Activated CD8-positive, alpha-beta T cell treated with anti-CD3 and anti-CD28 coated beads for 36 hours (primary cell): ENCODE measurements around the gene KIF17. TPM values are rescaled to one million over a fixed set of nuclear protein-coding genes. Genes with fewer than 3 reads are reported as not detected.

Source experiments
- ATAC-seq: fragments of 200-7000 bp; cut with Tn5 transposase; one replicate; pipeline ENCODE4 v1.10.0; 2021; ENCODE audit warnings: mild to moderate bottlenecking, moderate library complexity
- CTCF ChIA-PET: fragments of 350-600 bp; sonication (Branson Sonifier 250); formaldehyde crosslinking; loops from one replicate; lab custom pipeline; 2021; ENCODE audit warnings: antibody characterized with exemption; lab: Charles Lee
- POLR2A ChIA-PET: fragments of 350-600 bp; sonication (Branson Sonifier 250); formaldehyde crosslinking; loops from one replicate; lab custom pipeline; 2021; ENCODE audit warnings: antibody characterized with exemption; lab: Charles Lee
- DNase-seq: peaks from one replicate; pipeline ENCODE4 v3.0.0-alpha.2; 2020
- H3K27ac Mint-ChIP-seq: one replicate; pipeline ENCODE4 v1.8.0; 2021; ENCODE audit warnings: mild to moderate bottlenecking, mixed read lengths
- H3K27me3 Mint-ChIP-seq: one replicate; pipeline ENCODE4 v1.8.0; 2021; ENCODE audit warnings: mixed read lengths
- H3K36me3 Mint-ChIP-seq: one replicate; pipeline ENCODE4 v1.8.0; 2021; ENCODE audit warnings: low read depth, mixed read lengths
- H3K4me1 Mint-ChIP-seq: one replicate; pipeline ENCODE4 v1.8.0; 2021; ENCODE audit warnings: low read depth, mixed read lengths
- H3K4me3 Mint-ChIP-seq: one replicate; pipeline ENCODE4 v1.8.0; 2021; ENCODE audit warnings: mild to moderate bottlenecking, moderate library complexity, mixed read lengths
- H3K9me3 Mint-ChIP-seq: one replicate; pipeline ENCODE4 v1.8.0; 2021; ENCODE audit warnings: mixed read lengths
- CTCF ChIP-seq: fragments of 200-600 bp; IDR thresholded peaks from one replicate; pipeline ENCODE4 v1.8.0; 2022; ENCODE audit warnings: antibody characterized with exemption, mild to moderate bottlenecking
- intact Hi-C: fragments of 100-400 bp; cut with micrococcal nuclease; formaldehyde crosslinking; loops from one replicate; pipeline ENCODE4 v1.10.0; 2022
- total RNA-seq, 2 experiments: library from RNA; stranded (reverse); gene quantifications; one replicate each; pipeline ENCODE4 v1.2.3, GENCODE V29; 2021

KIF17 gene
- total RNA-seq, 2 experiments from 2014 or later = not detected

- no peak for ATAC-seq
- Mint-ChIP-seq H3K4me1 (peaks cover 4% of the 10 kb centered on the region), H3K36me3 (no peaks in the 10 kb centered on the region), H3K4me3 (no peak overlapping the region), H3K9me3 (no peaks in the 10 kb centered on the region), H3K27me3 (peaks cover 4% of the 10 kb centered on the region), H3K27ac (no peak overlapping the region)
- no peak for DNase-seq
- ChIA-PET POLR2A (no interaction called here), CTCF (no interaction called here)
- no peak for TF ChIP-seq CTCF
- intact Hi-C loops = no loop called here
Measured at GRCh38 chr1:20670936-20671335, 46.9 kb downstream of the KIF17 start.

- Mint-ChIP-seq H3K4me1 (peaks cover 7% of the 10 kb centered on the region), H3K36me3 (no peaks in the 10 kb centered on the region), H3K4me3 (no peak overlapping the region), H3K9me3 (no peaks in the 10 kb centered on the region), H3K27ac (no peak overlapping the region), H3K27me3 (no peaks in the 10 kb centered on the region)
- ATAC-seq (no peak), DNase-seq (no peak)
- TF ChIP-seq CTCF = no peak
- CTCF ChIA-PET = interaction anchor here (1.6 kb wide), 1 partner anchor 28 kb away, joined by 7 read pairs; no protein-coding TSS in a partner anchor
- POLR2A ChIA-PET = interaction anchor here (1.0 kb wide), 1 partner anchor 12 kb away, joined by 4 read pairs; no protein-coding TSS in a partner anchor
- intact Hi-C loops = no loop called here
Measured at GRCh38 chr1:20668581-20668980, 49.2 kb downstream of the KIF17 start.

- H3K4me3 Mint-ChIP-seq = no peak overlapping the region
- H3K36me3 Mint-ChIP-seq = no peaks in the 10 kb centered on the region
- H3K27me3 Mint-ChIP-seq = no peaks in the 10 kb centered on the region
- no peak for TF ChIP-seq CTCF
- peaks cover 15% of the 10 kb centered on the region for H3K4me1 Mint-ChIP-seq
- ChIA-PET POLR2A (interaction anchor here (0.9 to 1.3 kb wide), 3 partner anchors 11 to 14 kb away, joined by 3 to 5 read pairs (median 3); no protein-coding TSS in a partner anchor), CTCF (interaction anchor here (0.9 to 1.7 kb wide), 4 partner anchors 16 to 528 kb away, joined by 3 to 8 read pairs (median 3); partner anchors contain the start of gene PINK1)
- ATAC-seq (peak; percentile 91), DNase-seq (peak; percentile 61)
- no peak overlapping the region for H3K27ac Mint-ChIP-seq
- no peaks in the 10 kb centered on the region for H3K9me3 Mint-ChIP-seq
- intact Hi-C loops = no loop called here
Measured at GRCh38 chr1:20666804-20667203, 51.0 kb downstream of the KIF17 start.

- H3K9me3 Mint-ChIP-seq = no peaks in the 10 kb centered on the region
- H3K36me3 Mint-ChIP-seq = peaks cover under 1% of the 10 kb centered on the region
- H3K4me1 Mint-ChIP-seq = peaks cover 15% of the 10 kb centered on the region
- ChIA-PET CTCF (interaction anchor here (0.9 to 1.7 kb wide), 4 partner anchors 16 to 528 kb away, joined by 3 to 8 read pairs (median 3); partner anchors contain the start of gene PINK1), POLR2A (interaction anchor here (0.9 to 1.3 kb wide), 3 partner anchors 12 to 13 kb away, joined by 3 to 5 read pairs (median 3); no protein-coding TSS in a partner anchor)
- intact Hi-C loops = no loop called here
- DNase-seq = no peak
- H3K27me3 Mint-ChIP-seq = no peaks in the 10 kb centered on the region
- no peak for TF ChIP-seq CTCF
- H3K27ac Mint-ChIP-seq = no peak overlapping the region
- ATAC-seq = no peak
- no peak overlapping the region for H3K4me3 Mint-ChIP-seq
Measured at GRCh38 chr1:20666146-20666545, 51.7 kb downstream of the KIF17 start.

- POLR2A ChIA-PET = interaction anchor here (1.3 kb wide), 1 partner anchor 13 kb away, joined by 5 read pairs; no protein-coding TSS in a partner anchor
- CTCF ChIA-PET = interaction anchor here (1.3 to 1.7 kb wide), 2 partner anchors 17 to 32 kb away, joined by 3 to 8 read pairs; partner anchors contain the start of gene PINK1
- Mint-ChIP-seq H3K27me3 (no peaks in the 10 kb centered on the region), H3K36me3 (peaks cover 2% of the 10 kb centered on the region), H3K4me1 (peaks cover 15% of the 10 kb centered on the region), H3K9me3 (no peaks in the 10 kb centered on the region), H3K27ac (no peak overlapping the region), H3K4me3 (no peak overlapping the region)
- no peak for DNase-seq
- intact Hi-C loops = no loop called here
- no peak for TF ChIP-seq CTCF
- no peak for ATAC-seq
Measured at GRCh38 chr1:20665726-20666125, 52.1 kb downstream of the KIF17 start.
